ENCODE measurements around the gene PHOX2A. TPM values are rescaled to one million over a fixed set of nuclear protein-coding genes. Genes with fewer than 3 reads are reported as not detected.

PHOX2A gene
- total RNA-seq, 1 donor from 2014 or later, result not detected

- Histone ChIP-seq H3K27ac (no peak overlapping the region), H3K36me3 (peaks cover 100% of the 10 kb centered on the region), H3K4me1 (peaks cover 11% of the 10 kb centered on the region), H3K4me3 (no peak overlapping the region), H3K27me3 (ENCODE audit: low read depth) (no peaks in the 10 kb centered on the region), H3K9me3 (no peaks in the 10 kb centered on the region)
- DNase-seq, result no peak
- TF ChIP-seq CTCF (IDR thresholded peaks at IDR 0.05), result no peak
- ATAC-seq, result no peak
- intact Hi-C loops (cut with DNase I), result no loop called here
These were observed 10.8 kb downstream of the PHOX2A start for GRCh38 chr11:72233056-72233772.

- no peak for TF ChIP-seq CTCF (IDR thresholded peaks at IDR 0.05)
- H3K4me3 ChIP-seq, result no peak overlapping the region
- ATAC-seq (no peak), DNase-seq (no peak)
- H3K27ac ChIP-seq, result no peak overlapping the region
- H3K4me1 ChIP-seq, result peaks cover 3% of the 10 kb centered on the region
- H3K36me3 ChIP-seq, result peaks cover 100% of the 10 kb centered on the region
- H3K27me3 ChIP-seq (ENCODE audit: low read depth), result no peaks in the 10 kb centered on the region
- intact Hi-C loops (cut with DNase I), result no loop called here
- no peaks in the 10 kb centered on the region for H3K9me3 ChIP-seq
These were observed 11.5 kb downstream of the PHOX2A start for GRCh38 chr11:72232260-72233055.

GRCh38 chr11:72231396-72232259 is 12.3 kb downstream of the PHOX2A start:
- Histone ChIP-seq H3K36me3 (peaks cover 99% of the 10 kb centered on the region), H3K4me3 (no peak overlapping the region), H3K4me1 (no peaks in the 10 kb centered on the region), H3K27ac (no peak overlapping the region), H3K9me3 (no peaks in the 10 kb centered on the region), H3K27me3 (ENCODE audit: low read depth) (no peaks in the 10 kb centered on the region)
- ATAC-seq (no peak), DNase-seq (no peak)
- intact Hi-C loops (cut with DNase I), result no loop called here
- TF ChIP-seq CTCF (IDR thresholded peaks at IDR 0.05), result no peak

- no peak for TF ChIP-seq CTCF (IDR thresholded peaks at IDR 0.05)
- H3K9me3 ChIP-seq, result no peaks in the 10 kb centered on the region
- DNase-seq, result no peak
- H3K27me3 ChIP-seq (ENCODE audit: low read depth), result no peaks in the 10 kb centered on the region
- peaks cover 4% of the 10 kb centered on the region for H3K4me1 ChIP-seq
- no peak overlapping the region for H3K4me3 ChIP-seq
- H3K27ac ChIP-seq, result no peak overlapping the region
- H3K36me3 ChIP-seq, result peaks cover 91% of the 10 kb centered on the region
- intact Hi-C loops (cut with DNase I), result no loop called here
- no peak for ATAC-seq
These were observed 13.1 kb downstream of the PHOX2A start for GRCh38 chr11:72230764-72231365.

Measured in lower lobe of right lung (tissue), 2 donors.